AG09309 (cell line): Measurements from ENCODE around the gene GDPD4.

ENCODE experiments used
- DNase-seq: peaks from one replicate; pipeline ENCODE4 v3.0.0-alpha.2; 2010; ENCODE audit warnings: low read depth
- H3K4me3 ChIP-seq: 2 replicates; pipeline ENCODE4 v1.5.1; 2011; ENCODE audit warnings: mild to moderate bottlenecking, low read depth, low read length, moderate library complexity; ENCODE audit not compliant: control insufficient read depth
- CTCF ChIP-seq: IDR thresholded peaks from 2 replicates; pipeline ENCODE4 v1.5.1; 2011; ENCODE audit warnings: mild to moderate bottlenecking, low read depth, low read length, inconsistent platforms; ENCODE audit not compliant: insufficient read depth, control insufficient read depth; ENCODE audit errors: missing control alignments

Gene GDPD4

DNA sequence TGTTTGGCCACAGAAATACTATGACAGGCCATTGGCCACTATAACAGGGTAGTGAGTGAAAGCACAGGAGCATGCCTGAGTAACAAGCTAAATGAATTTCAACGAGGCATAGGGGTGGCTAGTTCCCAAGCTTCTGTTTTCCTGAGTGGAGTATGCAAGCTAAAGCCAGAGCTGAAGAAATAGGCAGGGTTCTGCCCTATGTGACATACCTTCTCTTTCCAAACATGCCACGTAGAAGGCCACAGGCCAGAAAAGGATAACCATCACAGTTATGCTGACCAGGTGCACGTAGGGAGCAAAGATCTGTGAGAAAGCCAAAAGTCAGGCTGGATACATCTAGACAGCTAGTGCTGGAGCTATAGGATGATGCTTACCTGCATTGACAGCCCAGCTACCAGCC lies 30.6 kb downstream of the GDPD4 start:
- H3K4me3 ChIP-seq: no peak overlapping the region
- DNase-seq: no peak
- no peak for TF ChIP-seq CTCF

DNA sequence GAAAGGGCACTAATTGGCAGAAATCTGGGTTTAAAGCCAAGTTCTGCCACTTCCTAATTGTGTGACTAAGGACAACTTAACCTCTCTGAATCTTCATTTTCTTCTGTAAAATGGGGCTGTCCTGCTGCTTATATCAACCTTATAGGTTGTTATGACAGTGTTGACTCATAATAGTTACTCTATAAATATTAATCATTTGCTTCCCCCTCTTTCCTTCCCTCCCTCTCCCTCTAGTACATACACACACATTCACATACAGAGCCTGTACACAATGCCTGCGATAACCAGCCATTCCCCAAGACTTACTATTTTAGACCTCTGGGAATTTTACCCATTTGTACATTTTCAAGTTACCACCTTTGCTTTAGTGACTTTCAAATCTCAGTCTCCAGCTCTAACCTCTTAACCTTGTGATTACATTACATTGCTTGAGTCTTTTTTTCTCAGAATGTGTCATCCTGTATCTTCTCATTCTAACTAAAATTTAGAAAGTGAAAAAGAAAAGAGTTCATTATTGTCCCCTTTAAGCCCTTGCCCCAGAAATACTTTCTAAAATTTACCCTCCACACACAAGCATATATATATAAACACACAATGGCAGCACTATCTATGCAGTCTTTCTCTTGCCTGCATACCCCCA lies 31.9 kb downstream of the GDPD4 start:
- TF ChIP-seq CTCF: no peak
- DNase-seq: no peak
- no peak overlapping the region for H3K4me3 ChIP-seq

DNA sequence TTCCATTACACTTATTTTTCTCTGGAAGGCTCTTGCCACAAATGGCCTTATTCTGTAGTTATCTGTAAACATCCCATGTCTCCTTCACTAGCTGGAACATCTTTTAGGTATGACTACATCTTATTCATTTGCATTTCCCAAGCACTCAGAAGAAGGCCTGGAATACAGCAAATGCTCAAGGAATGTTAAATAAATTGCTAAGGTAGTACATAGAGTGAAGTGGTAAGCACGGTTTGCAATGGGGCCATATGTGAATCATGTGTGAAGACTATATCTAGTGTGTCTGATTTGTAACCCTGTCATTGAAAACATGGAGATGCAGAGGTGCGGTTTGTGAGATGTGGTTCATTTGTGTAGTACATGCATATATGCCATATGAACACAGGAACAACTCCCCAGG lies 33.5 kb downstream of the GDPD4 start:
- no peak for TF ChIP-seq CTCF
- no peak overlapping the region for H3K4me3 ChIP-seq
- DNase-seq: no peak

- no peak overlapping the region for H3K4me3 ChIP-seq
- TF ChIP-seq CTCF: no peak
- no peak for DNase-seq
Observed at GRCh38 chr11:77266766-77267165, 34.7 kb downstream of the GDPD4 start.

DNA sequence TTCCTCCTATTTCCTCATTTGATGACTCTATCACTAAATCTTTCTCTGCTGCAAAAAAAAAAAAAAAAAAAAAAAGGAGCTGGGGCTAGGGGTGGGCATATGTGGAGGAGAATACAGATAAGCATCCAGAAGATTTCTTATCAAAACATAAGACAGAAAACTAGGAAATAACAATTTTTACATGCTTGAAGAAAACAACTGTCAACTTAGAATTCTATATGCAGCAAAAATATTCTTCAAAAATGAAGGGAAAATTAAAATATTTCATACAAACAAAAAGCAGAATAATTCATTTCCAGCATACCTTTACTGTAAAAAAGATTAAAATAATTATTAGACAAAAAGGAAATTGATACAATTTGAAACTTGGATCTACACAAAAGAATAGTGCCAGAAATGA lies 38.7 kb downstream of the GDPD4 start:
- no peak for TF ChIP-seq CTCF
- no peak overlapping the region for H3K4me3 ChIP-seq
- no peak for DNase-seq

DNA sequence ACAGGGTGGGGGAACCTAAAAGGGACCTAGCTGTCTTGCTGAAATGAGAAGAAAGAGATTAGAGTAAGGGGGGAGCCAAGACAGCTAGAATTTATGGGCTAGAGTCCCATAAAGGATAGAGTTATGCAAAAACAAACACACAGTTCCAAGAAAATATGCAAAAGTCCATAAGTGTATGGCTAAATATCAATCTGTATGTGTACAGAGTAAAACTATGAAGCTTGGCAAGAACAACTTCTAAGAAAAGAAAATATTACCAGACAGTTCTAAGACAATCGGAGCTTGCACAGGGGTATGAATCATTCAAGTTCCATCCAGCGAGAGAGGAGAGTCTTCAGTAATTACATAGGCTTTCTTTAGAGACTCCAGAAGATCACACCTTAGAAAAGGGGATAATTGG lies 41.8 kb downstream of the GDPD4 start:
- H3K4me3 ChIP-seq: no peak overlapping the region
- no peak for TF ChIP-seq CTCF
- DNase-seq: no peak

DNA sequence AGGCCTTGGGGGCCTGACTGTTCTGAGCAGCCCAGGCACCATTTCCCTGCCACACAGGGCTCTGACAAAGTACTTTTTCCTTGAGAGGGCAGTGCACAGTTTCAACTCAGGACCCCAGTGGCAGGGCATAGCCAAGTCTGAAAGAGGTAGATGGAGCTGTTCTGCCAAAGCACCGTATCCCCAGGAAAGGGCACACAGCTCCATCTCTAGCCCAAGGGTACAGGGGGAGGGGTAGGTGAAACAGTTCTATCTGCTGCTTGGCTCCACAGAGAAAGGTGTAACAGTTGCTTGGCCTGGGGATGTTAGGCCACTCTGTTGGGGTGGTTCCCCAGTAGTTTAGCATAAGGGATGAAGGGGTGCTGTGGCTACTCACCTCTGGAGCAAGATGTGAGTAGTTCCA lies 47.8 kb downstream of the GDPD4 start:
- DNase-seq: no peak
- H3K4me3 ChIP-seq: no peak overlapping the region
- TF ChIP-seq CTCF: no peak
